ENCODE measurements around the gene CMPK2.

CMPK2 gene

DNA sequence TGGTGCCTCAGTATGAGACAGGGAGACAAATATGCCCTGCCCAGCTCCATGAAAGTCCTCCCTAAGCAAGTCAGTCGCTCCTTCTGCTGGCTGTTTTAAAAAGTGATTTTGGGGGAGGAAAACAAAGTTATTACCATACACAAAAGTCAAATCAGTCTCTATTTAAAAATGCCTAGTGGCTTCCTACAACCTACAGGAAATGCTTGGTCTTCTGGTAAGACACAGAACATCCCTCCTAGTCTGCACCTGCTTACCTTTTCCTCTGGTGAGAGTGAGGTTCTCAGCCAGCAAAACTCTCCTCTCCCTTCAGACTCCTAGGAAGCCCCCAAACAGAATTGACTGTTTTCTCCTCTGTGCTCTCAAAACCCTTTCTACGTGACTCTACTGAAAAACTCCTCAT is 13.5 kb downstream of the CMPK2 start:
- TF ChIP-seq, protein P1, sequence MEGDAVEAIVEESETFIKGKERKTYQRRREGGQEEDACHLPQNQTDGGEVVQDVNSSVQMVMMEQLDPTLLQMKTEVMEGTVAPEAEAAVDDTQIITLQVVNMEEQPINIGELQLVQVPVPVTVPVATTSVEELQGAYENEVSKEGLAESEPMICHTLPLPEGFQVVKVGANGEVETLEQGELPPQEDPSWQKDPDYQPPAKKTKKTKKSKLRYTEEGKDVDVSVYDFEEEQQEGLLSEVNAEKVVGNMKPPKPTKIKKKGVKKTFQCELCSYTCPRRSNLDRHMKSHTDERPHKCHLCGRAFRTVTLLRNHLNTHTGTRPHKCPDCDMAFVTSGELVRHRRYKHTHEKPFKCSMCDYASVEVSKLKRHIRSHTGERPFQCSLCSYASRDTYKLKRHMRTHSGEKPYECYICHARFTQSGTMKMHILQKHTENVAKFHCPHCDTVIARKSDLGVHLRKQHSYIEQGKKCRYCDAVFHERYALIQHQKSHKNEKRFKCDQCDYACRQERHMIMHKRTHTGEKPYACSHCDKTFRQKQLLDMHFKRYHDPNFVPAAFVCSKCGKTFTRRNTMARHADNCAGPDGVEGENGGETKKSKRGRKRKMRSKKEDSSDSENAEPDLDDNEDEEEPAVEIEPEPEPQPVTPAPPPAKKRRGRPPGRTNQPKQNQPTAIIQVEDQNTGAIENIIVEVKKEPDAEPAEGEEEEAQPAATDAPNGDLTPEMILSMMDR (IDR thresholded peaks at IDR 0.05; ENCODE audit: control extremely low read depth, extremely low read depth, low read depth, missing control alignments): no peak
- DNase-seq (ENCODE audit: extremely low spot score): no peak
- ChIA-PET CTCF (no interaction called here), POLR2A (no interaction called here)

DNA sequence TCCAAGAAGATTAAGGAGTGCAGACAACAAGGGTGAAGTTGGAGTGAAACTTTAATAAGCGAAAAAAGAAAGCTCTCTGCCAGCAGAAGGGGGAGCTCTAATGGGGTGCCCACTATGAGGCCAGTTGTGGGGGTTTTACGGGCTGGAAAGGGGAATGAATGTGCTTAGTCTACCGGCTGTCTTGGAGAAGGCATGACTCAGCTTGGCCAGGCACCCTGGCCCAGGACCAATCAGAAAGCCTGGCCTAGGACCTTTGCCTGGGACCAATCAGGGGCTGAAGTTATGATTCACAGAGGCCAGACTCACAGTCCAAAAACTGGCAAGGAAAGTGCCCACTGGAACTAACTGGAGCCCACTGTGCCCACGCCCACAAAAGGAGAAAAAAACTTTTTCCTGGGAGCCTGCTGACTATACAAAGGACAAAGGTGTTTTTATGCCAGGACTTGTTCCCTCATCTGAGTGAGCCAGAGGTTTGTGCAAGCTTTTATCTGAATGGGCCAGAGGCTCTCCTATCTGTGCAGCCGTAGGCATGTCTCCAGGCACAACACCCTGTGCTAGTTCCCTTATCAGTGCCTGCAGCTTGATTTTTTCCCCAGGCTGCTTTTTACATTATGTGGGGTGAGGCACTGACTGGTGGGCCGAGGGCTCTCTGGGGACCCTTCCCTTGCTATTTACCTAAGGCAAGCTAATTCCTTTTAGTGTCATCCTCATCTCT is 18.6 kb downstream of the CMPK2 start:
- TF ChIP-seq, protein P1 (IDR thresholded peaks at IDR 0.05; ENCODE audit: control extremely low read depth, extremely low read depth, low read depth, missing control alignments): no peak
- no peak for DNase-seq (ENCODE audit: extremely low spot score)
- ChIA-PET POLR2A (no interaction called here), CTCF (interaction anchor here (1.1 to 1.2 kb wide), 2 partner anchors 12 to 20 kb away, joined by 3 read pairs; no protein-coding TSS in a partner anchor)

DNA sequence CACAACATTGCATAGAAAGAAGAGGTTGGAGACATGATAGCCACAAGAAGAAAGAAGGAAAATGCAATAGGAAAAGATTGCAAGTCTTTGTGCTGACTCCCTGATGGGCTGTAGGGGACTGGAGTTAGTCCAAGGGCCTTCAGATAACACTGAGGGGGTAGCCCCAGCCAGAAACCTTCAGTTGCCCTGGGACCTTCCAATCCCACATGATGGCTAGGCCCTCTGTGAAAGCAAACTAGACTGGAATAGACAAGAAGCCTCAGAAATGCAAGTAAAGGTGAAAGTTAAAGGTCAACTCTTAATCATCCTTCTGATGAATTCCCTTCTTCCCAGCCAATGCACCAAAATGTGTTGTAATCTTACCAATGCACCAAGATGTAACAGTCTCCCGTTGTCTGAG is 19.2 kb downstream of the CMPK2 start:
- TF ChIP-seq, protein P1 (IDR thresholded peaks at IDR 0.05; ENCODE audit: control extremely low read depth, extremely low read depth, low read depth, missing control alignments): no peak
- POLR2A ChIA-PET: no interaction called here
- CTCF ChIA-PET: no interaction called here
- no peak for DNase-seq (ENCODE audit: extremely low spot score)

DNA sequence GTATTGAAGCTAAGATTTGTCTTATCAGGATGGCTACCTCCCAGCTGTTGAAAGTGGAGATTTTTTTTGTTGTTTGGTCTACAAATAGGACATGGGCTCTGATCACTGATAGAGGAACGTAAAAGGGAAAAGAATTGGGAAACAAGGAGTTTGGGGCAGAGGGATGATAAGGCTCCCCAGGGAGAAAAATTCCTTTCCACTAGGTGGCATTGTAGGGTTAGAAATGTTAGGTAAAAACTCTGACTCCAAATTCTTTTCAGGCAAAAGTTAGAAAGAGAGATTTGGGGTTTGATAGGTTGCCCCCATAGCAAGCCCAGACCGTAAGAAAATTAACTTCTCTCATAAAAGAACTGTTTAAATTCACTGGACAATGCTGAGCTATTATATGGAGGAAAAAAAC is 19.8 kb downstream of the CMPK2 start:
- POLR2A ChIA-PET: no interaction called here
- TF ChIP-seq, protein P1 (IDR thresholded peaks at IDR 0.05; ENCODE audit: control extremely low read depth, extremely low read depth, low read depth, missing control alignments): no peak
- CTCF ChIA-PET: no interaction called here
- no peak for DNase-seq (ENCODE audit: extremely low spot score)

DNA sequence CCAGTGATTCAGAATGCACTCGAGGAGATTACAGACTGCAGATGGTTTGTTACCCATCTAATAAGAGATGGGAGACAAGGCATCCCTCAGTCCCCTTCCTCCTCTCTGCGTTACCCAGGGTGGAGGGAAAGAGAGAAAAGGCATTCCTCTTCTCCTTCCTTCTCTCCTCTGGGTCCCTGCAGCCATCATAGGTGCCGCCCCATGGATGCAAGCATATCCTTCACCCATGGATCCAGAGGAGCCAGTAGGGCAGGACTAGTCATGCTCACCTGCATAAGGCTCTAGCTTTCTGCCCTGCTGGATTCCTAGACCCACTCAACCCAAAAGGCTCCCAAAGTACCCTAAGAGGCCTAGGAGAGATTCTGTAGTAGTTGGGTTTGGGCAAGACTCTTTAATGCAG is 20.4 kb downstream of the CMPK2 start:
- ChIA-PET CTCF (no interaction called here), POLR2A (no interaction called here)
- no peak for DNase-seq (ENCODE audit: extremely low spot score)
- TF ChIP-seq, protein P1 (IDR thresholded peaks at IDR 0.05; ENCODE audit: control extremely low read depth, extremely low read depth, low read depth, missing control alignments): no peak

DNA sequence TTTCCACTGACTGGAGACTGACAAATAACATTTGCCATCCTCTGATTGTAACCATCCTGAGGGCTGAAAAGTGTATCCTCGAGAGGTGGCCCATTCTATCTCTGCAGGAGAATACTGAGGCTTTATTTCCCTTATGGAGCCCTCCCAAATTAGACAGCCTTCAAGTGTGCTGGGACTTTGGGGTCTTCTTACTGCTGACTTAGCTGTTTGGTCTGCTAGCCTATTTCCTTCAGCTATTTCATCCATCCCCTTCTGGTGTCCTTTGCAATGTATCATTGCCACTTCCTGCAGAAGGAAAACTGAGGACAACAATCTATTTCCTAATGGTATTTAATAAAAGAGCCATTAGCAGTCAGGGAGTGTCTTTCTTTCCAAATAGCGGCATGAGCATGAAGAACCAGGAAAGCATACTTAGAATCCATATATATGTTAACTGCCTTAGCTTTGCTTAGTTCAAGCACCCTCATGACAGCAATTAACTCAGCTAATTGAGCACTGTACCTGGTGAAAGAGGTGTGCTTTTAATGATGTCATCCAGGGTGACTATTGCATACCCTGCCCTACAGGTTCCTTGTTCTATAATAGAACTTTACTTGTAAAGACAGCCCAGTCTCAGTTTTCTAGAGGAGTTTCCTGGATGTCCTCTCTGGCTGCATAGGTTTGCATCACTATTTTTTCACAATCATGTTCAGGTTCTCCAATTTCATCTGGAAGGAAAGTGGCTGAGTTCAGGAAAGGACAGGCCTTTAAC is 24.0 kb downstream of the CMPK2 start:
- TF ChIP-seq, protein P1 (IDR thresholded peaks at IDR 0.05; ENCODE audit: control extremely low read depth, extremely low read depth, low read depth, missing control alignments): no peak
- no peak for DNase-seq (ENCODE audit: extremely low spot score)
- ChIA-PET POLR2A (no interaction called here), CTCF (no interaction called here)
